ENCODE results near the gene NR2C2.

- TF ChIP-seq CTCF (conservative IDR thresholded peaks at IDR 0.05; ENCODE audit: low read length), result no peak
- TF ChIP-seq EZH2phosphoT487 (IDR thresholded peaks at IDR 0.05; ENCODE audit: borderline replicate concordance, low read depth, low read length), result no peak
Measured at GRCh38 chr3:15056676-15057404, 109.5 kb downstream of the NR2C2 start.

All from OCI-LY7 (cell line).